GM19438 (cell line): Measurements from ENCODE around the gene MEOX1.

ENCODE experiments used
- ATAC-seq: cut with Tn5 transposase; IDR thresholded peaks from one replicate; pipeline ENCODE4 v1.9.1; 2021; ENCODE audit warnings: low read depth; ENCODE audit not compliant: unreplicated experiment

The MEOX1 gene

DNA sequence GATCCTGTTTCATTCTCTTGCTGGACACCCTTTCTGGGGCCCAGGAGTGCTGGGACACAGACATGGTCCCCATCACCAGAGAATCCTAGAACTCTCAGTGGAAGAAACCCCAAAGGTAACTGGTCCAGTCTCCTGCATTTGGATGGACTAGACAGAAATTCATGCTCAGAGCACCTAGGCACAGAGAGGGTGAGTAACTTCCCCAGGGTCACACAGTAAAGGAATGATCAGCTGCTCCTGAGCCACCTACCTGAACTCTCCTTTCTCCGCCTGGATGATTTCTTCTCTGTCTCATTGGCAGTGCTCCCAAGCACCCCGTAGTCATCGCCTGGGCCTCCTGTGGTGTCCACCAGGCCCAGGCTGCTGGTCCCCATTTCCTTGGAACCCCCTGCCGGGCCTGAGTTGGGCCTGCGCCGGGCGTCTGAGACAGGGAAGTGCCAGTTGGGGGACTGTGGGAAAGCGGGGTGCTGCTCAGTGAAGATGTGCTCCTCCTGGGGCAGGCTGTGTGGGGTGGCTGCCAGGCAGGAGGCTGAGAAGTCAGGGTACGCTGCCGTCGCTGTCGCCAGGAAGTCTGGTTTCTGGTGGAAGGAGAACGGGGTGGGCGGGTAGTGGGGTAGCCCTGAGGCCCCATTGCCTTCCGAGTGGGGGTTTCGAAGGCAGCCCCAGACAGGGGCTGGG lies 767 bp downstream of the MEOX1 start:
- no peak for ATAC-seq

DNA sequence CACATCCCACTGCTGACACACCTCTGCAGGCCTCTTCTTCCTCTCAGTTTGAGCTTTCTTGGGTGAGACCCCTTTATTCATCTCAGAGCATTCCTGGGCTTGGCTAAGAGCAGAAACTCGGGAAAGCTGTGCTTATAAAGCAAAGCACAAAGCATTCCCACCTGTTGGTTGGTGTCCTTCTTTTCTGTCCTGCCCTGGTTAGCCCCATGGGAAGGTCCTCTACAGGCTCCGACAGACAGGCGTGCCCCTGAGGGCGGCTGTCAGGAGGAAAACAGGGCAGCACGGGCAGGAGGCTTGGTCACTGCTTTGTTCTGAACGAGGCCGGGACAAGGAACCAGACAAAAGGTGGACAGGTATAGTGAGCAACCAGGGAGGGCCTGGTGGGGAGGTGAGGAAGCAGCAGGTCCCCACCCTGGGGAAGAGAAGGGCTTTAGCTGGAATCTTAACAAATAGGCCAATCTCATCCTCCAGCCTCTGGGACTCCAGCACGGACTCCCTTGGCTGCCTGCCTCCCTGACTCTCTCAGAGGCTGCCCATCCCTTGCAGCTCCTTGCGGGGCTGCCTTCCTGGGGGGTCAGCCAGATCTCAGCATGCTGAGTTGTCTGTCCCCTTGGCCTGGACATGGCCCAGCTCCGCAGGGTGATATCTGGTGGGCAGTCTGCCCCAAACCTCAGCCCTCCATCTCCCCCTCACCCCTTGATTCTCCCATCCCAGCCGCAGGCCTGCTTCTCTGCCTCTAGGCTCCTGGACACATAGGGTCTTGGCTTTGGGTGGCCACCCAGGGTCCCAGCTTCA lies 1.7 kb downstream of the MEOX1 start:
- no peak for ATAC-seq

DNA sequence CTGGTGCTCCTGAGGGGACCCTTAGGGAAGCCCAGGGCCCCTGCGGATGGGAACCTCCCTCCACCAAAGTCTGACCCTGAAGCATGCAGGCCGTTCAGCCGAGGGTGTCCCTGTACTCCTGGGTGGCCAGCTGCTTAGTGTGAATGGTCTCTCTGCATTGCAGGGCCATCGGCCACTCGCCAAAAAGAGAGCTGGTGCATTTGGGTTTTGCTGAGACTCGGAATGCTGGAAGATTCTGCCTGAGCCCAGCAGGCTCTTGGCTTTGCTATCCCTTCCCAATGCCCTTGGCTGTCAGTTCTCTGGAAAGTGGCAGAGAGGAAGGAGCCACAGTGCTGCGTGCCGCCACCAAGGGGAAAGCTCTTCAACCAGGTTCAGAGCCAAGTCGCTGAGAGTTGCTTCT lies 2.8 kb downstream of the MEOX1 start:
- no peak for ATAC-seq

DNA sequence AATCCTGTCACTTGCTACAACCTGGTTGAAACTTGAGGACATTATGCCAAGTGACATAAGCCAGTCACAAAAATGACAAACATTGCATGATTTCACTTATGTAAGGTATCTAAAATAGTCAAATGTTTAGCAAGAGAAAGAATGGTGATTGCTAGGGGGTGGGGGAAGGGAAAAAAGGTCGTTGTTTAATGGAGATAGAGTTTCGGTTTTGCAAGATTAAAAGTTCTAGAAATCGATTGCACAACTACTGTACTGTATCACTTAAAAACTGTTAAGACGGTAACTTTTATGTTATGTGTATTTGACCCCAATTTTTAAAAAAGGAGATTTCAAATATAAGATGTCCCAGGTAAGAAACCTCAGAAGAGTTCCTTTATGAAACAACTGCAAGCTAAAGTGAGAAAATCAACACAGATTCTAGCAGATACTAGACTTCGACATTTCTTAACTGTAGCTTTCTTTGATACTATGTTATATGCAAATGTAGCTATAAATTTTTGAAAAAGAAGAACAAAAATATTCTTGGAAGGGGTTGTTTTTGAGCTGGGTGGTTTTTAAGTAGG lies 5.9 kb downstream of the MEOX1 start:
- ATAC-seq, result no peak

DNA sequence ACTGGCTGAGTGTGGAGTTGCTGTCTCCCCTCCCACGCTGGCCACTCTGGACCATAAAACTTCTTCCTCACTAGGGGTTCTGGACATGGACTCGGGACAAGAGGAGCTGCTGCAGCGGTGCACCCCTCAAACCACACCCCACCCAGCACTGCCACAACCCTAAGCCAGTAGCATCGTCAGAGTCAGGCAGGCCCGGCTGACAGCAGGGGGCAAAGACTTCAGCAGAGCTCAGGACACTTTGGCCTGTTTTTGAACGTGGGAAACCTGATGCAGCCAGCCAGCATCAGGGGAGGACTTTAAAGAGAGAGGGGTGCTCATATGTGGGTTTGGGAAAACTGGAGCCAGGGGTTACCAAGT lies 9.6 kb downstream of the MEOX1 start:
- ATAC-seq, result no peak

DNA sequence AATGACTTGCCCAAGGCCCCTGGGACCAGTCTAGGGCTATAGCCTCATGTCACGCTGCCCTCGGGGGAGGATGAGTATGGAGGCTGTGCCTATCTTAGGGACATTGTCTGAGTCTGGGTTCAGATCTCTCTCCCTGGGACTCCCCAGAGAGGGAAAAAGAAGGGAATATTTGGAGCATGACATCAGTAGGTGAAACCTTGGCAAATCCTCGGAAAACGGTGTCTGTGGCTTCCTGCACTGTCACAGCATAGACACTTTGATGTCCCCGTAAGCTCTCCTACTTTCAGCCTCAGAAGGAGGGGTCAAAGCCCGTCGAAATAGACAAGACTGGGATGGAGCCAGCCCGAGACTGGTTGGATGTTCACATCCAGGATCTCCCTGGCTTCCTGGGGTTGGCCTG lies 11.3 kb downstream of the MEOX1 start:
- no peak for ATAC-seq

DNA sequence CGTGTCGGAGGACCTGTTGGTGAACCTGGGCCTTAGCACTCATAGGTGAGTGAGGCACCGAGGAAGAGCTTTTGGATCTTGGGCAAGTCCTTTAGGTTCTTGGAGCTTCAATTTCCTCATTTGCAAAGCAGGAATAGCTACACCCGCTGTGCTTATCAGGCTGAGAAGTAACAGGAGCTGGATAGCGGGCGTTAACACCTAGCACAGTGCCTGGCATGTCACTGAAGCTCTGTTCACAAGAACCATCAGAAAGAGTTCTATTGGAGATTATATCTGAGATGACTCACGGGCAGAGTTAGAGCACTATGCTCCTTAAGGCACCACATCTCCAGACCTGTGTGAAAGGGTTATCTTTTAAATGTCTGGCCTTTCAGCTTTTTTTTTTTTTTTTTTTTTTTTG lies 12.8 kb downstream of the MEOX1 start:
- no peak for ATAC-seq

DNA sequence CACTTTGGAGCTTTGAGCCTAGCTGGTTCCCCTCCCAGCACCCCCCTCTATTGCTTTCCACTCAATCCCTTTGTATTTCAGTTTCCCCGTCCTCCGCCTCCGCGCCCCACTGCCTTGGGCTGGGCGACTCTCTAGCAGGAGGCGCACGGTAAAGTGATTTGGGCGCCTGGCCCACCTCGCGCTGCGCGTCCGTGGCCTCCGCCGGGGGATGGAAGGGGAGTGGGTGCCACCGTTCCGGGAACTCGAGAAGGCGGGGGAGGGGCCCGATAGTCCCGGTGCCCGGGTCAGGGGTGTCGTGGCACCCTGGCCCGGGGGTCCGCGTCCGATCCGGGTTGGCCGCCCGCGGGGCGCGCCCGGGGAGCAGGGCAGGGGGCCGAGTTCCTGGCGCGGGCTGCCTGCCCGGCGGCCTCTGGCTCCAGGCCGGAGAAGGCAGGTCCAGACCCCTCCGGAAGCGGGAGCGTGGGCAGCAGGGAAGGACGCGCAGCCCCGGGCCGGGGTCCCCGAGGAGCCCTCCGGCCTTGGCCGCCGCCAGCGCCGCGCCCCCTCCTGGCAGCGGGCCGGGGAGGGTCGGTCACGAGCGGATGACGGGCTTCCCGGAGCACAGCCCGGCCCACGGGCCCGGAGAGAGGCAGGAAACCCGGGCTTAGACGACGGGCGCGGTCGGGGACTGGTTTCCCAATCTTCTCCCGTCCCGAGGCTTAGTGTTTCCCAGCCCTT lies 15.8 kb downstream of the MEOX1 start:
- no peak for ATAC-seq

DNA sequence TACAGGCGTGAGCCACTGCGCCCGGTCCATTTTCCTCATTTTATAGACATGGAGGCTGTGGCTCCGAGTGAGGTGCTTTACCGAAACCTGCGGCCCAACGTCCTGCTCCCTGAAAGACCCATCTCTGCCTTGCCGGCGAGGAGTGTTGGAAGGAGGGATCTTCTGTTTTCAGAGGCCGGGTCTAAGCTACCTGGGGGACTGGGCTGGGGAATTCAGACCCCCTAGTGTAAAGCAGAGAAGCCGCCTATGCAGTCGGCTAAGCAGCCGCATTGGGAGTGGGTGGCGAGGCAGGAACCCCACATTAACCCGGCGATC lies 16.3 kb downstream of the MEOX1 start:
- ATAC-seq, result no peak

DNA sequence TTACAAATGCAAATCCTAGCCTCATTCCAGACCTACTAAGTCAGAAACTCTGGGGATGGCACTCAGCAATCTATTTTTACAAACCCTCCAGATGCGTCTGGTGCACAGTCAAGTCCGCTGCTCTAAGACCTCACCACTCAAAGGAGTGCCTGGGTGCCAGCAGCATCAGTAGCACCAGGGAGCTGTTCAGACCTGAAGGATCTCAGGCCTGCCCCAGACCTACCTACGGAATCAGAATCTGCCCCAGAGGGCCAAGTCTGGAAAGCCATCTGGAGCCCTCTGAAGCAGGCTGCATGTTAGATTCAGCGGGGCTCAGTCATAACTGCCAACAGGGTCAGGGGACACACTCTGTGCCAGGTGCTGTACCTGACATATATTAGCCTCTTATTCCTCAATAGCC lies 17.6 kb downstream of the MEOX1 start:
- no peak for ATAC-seq

DNA sequence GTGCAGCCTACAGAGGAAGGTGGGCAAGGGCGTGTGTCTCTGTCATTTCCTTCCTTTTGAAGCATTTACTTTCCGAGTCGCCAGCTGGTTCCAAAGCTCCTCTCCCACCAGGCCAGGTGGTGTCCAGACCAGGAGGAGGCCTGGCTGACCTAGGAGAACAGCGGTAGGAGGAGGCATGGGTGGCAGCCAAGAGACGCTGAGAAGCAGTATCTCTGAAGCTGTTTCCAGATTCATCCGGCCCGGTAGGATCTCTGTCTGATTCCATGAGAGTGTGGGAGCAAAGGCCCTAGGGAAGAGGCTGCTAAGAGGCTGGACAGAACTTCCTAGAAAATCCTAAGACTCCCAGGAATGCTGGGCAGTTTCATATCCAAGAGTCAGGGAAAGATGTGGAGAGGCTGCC lies 20.3 kb downstream of the MEOX1 start:
- no peak for ATAC-seq

DNA sequence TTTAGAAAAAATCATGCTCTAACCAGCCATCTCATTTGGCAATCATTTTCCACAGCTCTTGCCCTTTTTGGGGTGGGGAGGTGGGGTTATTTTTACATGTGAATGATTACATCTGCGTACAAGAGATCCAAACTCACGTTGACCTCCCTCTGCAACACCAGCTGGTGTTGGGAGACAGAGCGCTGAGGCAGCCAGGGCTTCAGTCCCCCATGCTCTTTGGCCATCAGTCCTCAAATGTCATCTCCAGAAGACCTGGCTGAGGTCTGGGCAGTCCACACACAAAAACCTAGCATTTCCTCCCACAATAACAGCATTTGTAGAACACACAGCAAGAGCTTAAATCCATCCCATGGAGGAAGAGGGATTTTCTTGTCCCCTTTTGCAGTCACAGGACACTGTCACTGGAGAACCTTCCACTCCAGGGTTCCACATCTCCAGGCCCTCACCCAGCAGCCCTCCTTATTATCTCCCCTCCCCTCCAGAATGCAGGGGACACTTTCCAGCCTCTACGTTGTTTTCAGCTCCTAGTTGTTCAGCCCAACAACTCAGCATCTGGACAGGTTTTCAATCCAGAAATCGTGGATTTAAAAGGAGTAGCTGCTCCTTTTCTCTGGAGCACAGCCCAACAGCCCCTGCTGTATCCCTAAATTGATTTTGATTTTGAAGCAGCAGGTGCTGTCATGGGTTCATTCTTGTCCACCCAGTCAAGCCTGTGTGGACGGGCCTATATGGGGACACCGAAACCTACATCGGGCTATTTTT lies 21.1 kb downstream of the MEOX1 start:
- no peak for ATAC-seq

DNA sequence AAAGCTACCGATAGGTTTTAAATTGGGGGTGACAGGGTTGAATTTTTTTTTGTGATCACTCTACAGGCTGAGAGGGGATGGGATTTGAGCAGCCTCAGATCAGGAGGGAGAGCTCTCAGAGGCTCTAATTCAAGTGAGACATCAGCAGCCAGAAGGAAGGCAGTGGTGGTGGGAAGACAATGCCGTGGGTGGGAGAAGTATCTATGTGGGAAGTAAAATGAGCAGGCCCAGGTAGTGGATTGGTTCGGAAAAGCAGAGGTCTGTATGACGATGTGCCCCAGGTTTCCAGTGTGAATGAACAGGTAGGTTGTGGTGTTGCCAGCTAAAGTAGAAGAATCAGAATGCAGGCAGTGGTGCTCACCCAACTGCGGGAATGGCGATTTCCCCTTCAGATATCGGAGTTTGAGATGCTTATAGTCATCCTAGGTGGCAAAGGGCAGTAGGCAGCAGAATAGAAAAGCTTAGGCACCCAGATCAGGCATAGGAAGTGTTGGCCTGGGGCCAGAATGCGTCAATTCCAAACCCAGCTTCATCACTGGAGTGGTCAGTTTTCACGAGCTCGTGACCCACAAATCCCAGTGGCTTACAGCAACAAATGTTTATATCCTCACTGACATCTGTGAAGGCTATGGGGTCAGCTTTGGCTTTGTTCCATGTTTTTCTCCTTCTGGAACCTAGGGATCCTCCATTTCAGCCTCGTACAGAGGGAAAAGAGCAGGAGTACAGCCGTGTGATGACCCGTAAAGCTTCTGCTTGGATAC lies 24.0 kb downstream of the MEOX1 start:
- no peak for ATAC-seq

DNA sequence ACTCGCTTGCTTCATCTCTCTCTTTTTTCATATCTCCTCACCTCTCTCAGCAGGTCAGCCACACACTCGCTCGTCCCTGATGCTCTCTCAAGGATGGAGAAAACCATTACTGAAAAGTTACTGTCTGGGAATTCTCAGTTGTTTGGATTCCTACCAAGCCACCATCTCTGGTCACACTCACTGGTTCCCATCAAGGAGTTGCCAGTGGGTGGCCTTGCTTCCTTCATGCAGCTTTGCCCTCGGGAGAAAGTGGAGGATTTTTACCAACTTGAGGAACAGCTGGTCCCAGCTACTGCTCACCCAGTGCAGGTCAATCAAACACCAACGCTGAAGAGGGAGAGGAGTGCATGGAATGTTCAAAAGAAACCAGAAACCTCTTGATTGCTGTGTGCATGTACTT lies 25.3 kb downstream of the MEOX1 start:
- no peak for ATAC-seq

DNA sequence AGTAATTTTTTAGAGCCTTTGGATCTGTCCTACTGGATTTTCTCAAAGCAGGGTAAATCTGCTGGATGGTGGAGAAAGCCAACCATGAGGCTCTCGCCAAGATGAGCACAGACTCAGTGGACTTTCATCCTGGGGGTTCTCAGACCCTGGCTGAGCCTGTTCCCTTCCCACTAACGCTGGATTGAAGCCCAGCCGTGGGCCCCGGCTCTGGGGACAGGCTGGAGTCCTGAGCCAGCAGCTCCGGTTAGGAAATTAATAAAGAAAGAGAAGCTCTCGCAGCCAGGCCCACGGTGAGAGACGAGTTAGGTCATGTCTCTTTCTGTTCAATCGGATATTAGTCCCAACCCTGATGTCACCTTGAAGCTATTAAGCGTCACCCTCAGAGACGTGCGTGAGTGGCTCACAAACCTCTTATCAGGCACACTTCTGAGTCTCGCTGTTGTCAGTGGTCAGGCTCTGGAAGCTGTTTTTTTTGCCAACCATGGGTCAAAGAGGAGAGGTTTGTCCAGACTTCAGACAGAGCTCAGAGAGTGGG lies 27.1 kb downstream of the MEOX1 start:
- ATAC-seq, result no peak

DNA sequence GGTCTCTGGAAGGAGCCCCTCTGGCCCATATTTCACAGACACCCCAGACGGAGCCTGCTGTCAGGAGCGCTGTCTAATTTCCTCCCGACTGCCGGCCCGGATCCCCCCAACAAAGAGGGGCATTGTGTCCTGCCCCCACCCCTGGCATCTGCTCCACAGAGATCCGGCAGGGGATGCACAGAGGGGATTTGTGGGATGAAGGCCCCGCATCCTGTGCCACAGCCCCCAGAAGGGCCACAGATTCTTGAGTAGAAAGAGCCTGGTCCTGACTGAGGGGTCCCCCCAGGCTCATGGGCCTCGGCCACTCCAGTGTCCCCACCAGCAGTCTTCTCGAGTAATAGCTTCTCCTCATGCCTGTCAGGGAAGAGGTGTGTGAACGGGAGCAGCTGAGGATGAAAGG lies 29.5 kb downstream of the MEOX1 start:
- no peak for ATAC-seq

DNA sequence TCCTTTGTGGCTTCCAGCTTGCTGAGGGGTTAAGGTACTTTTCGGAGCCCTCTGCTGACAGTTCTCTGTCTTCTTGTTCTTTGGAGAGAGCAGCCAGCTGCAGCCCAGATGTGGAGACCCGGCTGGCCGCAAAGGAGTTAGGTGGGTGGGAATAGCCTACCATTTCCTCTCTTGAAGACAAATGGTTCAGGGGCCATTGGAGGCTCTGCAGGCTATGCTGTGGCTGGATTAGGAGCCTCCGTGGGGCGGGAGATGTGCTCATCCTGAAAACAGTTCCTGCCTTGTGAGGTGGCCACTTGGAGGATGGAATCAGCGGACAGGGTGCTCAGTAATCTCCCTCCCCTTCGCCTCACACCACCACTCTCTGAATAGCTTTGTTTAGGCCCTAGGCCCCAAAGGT lies 30.3 kb downstream of the MEOX1 start:
- ATAC-seq, result no peak

DNA sequence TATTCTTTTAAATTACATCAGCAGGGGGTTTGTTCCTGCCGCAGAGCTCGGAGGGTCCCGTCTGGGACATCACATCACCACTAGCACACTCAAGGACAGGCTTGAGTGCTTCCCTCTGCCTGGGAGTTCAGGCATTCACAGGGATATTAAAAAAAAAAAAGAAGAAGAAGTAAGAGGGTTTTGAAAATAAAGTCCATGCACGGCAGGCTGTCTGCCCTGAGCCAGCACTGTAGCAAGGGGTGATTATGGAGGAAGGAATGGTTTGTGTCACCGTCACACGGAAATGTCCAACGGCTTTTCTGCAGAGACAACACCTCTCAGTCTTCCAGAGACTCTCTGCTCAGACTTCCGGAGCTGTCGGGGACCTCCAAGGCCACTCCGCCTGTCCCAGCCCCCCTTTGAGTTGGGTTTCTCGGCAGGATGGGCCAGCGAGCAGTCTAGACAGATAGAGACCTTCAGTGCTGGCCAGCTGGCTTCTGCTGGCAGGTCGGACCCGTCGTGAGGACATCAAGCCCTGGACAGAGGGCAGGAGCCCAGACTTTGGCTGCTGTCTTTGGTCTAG lies 33.6 kb downstream of the MEOX1 start:
- ATAC-seq, result no peak

DNA sequence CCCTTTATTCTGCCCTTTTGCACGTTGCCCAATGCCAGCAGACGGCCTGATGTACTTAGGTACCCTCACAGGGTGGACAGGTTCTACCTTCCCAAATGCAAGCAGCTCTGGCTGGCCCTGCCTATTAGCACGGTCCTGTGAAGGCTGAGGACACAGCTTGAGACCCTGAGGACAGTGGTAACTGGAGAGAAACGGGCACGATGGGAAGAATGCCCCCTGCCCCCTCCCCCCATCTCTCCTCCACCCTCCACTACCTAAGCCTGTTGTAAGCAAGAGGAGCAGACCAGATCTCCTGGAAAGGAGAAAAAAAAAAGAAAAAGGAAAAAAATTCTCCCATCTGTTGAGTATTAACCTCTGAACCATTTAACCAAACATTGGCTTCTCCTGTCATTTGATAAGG lies 34.1 kb downstream of the MEOX1 start:
- no peak for ATAC-seq

DNA sequence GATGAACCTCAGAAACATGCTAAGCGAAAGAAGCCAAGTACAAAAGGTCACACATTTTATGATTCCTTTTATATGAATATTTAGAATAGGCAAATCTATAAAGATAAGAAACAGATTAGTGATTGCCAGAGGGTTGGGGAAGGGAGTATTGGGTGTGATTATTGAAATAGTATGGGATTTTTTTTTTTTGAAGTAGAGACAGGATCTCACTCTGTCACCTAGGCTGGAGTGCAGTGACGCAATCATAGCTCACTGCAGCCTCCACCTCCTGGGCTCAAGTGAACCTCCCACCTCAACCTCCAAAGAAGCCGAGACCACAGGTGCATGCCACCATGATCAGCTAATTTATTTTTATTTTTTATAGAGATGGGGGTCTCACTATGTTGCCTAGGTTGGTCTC lies 35.7 kb downstream of the MEOX1 start:
- ATAC-seq, result no peak
